Chondrocyte (in vitro differentiated cells): ENCODE results near the gene MCM3AP. TPM values are rescaled to one million over a fixed set of nuclear protein-coding genes. Genes with fewer than 3 reads are reported as not detected.

Source experiments
- DNase-seq: peaks from one replicate; pipeline ENCODE4 v3.0.0; 2021; ENCODE audit warnings: mixed read lengths, low spot score
- H3K27ac Mint-ChIP-seq: one replicate; pipeline ENCODE4 v1.8.0; 2021; ENCODE audit warnings: mild to moderate bottlenecking, moderate library complexity, mixed read lengths; ENCODE audit not compliant: unreplicated experiment
- H3K27me3 Mint-ChIP-seq: 2 replicates; pipeline ENCODE4 v1.8.0; 2021; ENCODE audit warnings: low read depth, mixed read lengths
- H3K36me3 Mint-ChIP-seq: 2 replicates; pipeline ENCODE4 v1.8.0; 2021; ENCODE audit warnings: low read depth, mixed read lengths
- H3K4me1 Mint-ChIP-seq: 2 replicates; pipeline ENCODE4 v1.8.0; 2021; ENCODE audit warnings: low read depth, mild to moderate bottlenecking, mixed read lengths
- H3K4me3 Mint-ChIP-seq: one replicate; pipeline ENCODE4 v1.8.0; 2021; ENCODE audit warnings: mild to moderate bottlenecking, moderate library complexity, mixed read lengths; ENCODE audit not compliant: unreplicated experiment
- H3K9me3 Mint-ChIP-seq: 2 replicates; pipeline ENCODE4 v1.8.0; 2021; ENCODE audit warnings: low read depth, mixed read lengths
- CTCF ChIP-seq: fragments of 200-600 bp; sonication (generic); IDR thresholded peaks from 2 replicates; pipeline ENCODE4 v1.5.0; 2021; ENCODE audit warnings: antibody characterized with exemption, mild to moderate bottlenecking, moderate library complexity
- total RNA-seq: library from RNA; stranded (reverse); gene quantifications from 3 replicates; pipeline ENCODE4 v1.2.1, GENCODE V29; 2021

The MCM3AP gene
- total RNA-seq, 1 donor from 2014 or later: 86.4 TPM

GRCh38 chr21:46220847-46221246 is 64.6 kb downstream of the MCM3AP start:
- Mint-ChIP-seq H3K4me3 (no peak overlapping the region), H3K36me3 (peaks cover 18% of the 10 kb centered on the region), H3K9me3 (no peaks in the 10 kb centered on the region), H3K27me3 (no peaks in the 10 kb centered on the region), H3K4me1 (peaks cover 18% of the 10 kb centered on the region), H3K27ac (no peak overlapping the region)
- DNase-seq: peak; percentile 53
- TF ChIP-seq CTCF: no peak

GRCh38 chr21:46220275-46220810 is 65.1 kb downstream of the MCM3AP start:
- Mint-ChIP-seq H3K27ac (no peak overlapping the region), H3K4me1 (peaks cover 13% of the 10 kb centered on the region), H3K27me3 (no peaks in the 10 kb centered on the region), H3K36me3 (peaks cover 18% of the 10 kb centered on the region), H3K4me3 (no peak overlapping the region), H3K9me3 (no peaks in the 10 kb centered on the region)
- peak; percentile 66 for DNase-seq
- no peak for TF ChIP-seq CTCF

- Mint-ChIP-seq H3K36me3 (peaks cover 19% of the 10 kb centered on the region), H3K4me3 (no peak overlapping the region)
Observed at GRCh38 chr21:46219591-46220239, 65.7 kb downstream of the MCM3AP start.

GRCh38 chr21:46218906-46219590 is 66.4 kb downstream of the MCM3AP start:
- H3K9me3 Mint-ChIP-seq: no peaks in the 10 kb centered on the region
- no peak for TF ChIP-seq CTCF
- H3K27me3 Mint-ChIP-seq: no peaks in the 10 kb centered on the region
- peaks cover 5% of the 10 kb centered on the region for H3K4me1 Mint-ChIP-seq
- no peak overlapping the region for H3K4me3 Mint-ChIP-seq
- no peak overlapping the region for H3K27ac Mint-ChIP-seq
- peaks cover 21% of the 10 kb centered on the region for H3K36me3 Mint-ChIP-seq
- peak; percentile 59 for DNase-seq

More at GRCh38 chr21:46219591-46220239, 65.7 kb downstream of the MCM3AP start:
- Mint-ChIP-seq H3K27me3 (no peaks in the 10 kb centered on the region), H3K4me1 (peaks cover 9% of the 10 kb centered on the region), H3K9me3 (no peaks in the 10 kb centered on the region), H3K27ac (no peak overlapping the region)
- no peak for TF ChIP-seq CTCF
- DNase-seq: peak; percentile 60

GRCh38 chr21:46217511-46218196 is 67.8 kb downstream of the MCM3AP start:
- Mint-ChIP-seq H3K9me3 (no peaks in the 10 kb centered on the region), H3K27me3 (no peaks in the 10 kb centered on the region), H3K4me3 (no peak overlapping the region), H3K36me3 (peaks cover 25% of the 10 kb centered on the region), H3K4me1 (peaks cover 10% of the 10 kb centered on the region), H3K27ac (no peak overlapping the region)
- no peak for TF ChIP-seq CTCF
- DNase-seq: peak; percentile 92
